Neural progenitor cell (in vitro differentiated cells): Measurements from ENCODE around the gene ANXA7. TPM values are rescaled to one million over a fixed set of nuclear protein-coding genes. Genes with fewer than 3 reads are reported as not detected.

Source experiments
- DNase-seq: peaks from one replicate; pipeline ENCODE4 v3.0.0-alpha.2; 2016; ENCODE audit warnings: low spot score
- H2AFZ ChIP-seq: fragments of 200-600 bp; sonication (generic); replicated peaks from 2 replicates; pipeline ENCODE4 v1.6.1; 2016; ENCODE audit warnings: antibody characterized with exemption
- H3F3A ChIP-seq: fragments of 200-600 bp; sonication (generic); 2 replicates; pipeline ENCODE4 v1.6.1; 2016; ENCODE audit warnings: antibody characterized with exemption, low read depth
- H3K27ac ChIP-seq: fragments of 200-600 bp; sonication (generic); 2 replicates; pipeline ENCODE4 v1.5.1; 2016; ENCODE audit warnings: mild to moderate bottlenecking
- H3K27me3 ChIP-seq: fragments of 200-600 bp; sonication (generic); 2 replicates; pipeline ENCODE4 v1.6.1; 2016; ENCODE audit warnings: mild to moderate bottlenecking, moderate library complexity
- H3K36me3 ChIP-seq: fragments of 200-600 bp; sonication (generic); 2 replicates; pipeline ENCODE4 v1.5.1; 2016
- H3K4me1 ChIP-seq: fragments of 200-600 bp; sonication (generic); 2 replicates; pipeline ENCODE4 v1.6.1; 2016; ENCODE audit warnings: mixed run types
- H3K4me2 ChIP-seq: fragments of 200-600 bp; sonication (generic); 2 replicates; pipeline ENCODE4 v1.6.1; 2016
- H3K4me3 ChIP-seq: fragments of 200-600 bp; sonication (generic); 2 replicates; pipeline ENCODE4 v1.5.1; 2016
- H3K79me2 ChIP-seq: fragments of 200-600 bp; sonication (generic); 2 replicates; pipeline ENCODE4 v1.6.1; 2016; ENCODE audit warnings: low read depth
- H3K9ac ChIP-seq: fragments of 200-600 bp; sonication (generic); 2 replicates; pipeline ENCODE4 v1.6.1; 2016
- H3K9me3 ChIP-seq: fragments of 200-600 bp; sonication (generic); 2 replicates; pipeline ENCODE4 v1.5.1; 2016; ENCODE audit warnings: low read depth
- H4K20me1 ChIP-seq: fragments of 200-600 bp; sonication (generic); 2 replicates; pipeline ENCODE4 v1.6.1; 2016; ENCODE audit warnings: low read depth
- H3K27ac Mint-ChIP-seq: 3 replicates; pipeline ENCODE4 v1.8.0; 2021; ENCODE audit warnings: mixed read lengths
- H3K27me3 Mint-ChIP-seq: 2 replicates; pipeline ENCODE4 v1.8.0; 2022; ENCODE audit warnings: low read depth, mild to moderate bottlenecking, inconsistent platforms, moderate library complexity, mixed read lengths; ENCODE audit not compliant: insufficient read depth
- H3K36me3 Mint-ChIP-seq: 3 replicates; pipeline ENCODE4 v1.8.0; 2021; ENCODE audit warnings: mixed read lengths
- H3K4me1 Mint-ChIP-seq: 3 replicates; pipeline ENCODE4 v1.8.0; 2021; ENCODE audit warnings: mixed read lengths
- H3K4me3 Mint-ChIP-seq: 3 replicates; pipeline ENCODE4 v1.8.0; 2021; ENCODE audit warnings: mild to moderate bottlenecking, moderate library complexity, mixed read lengths
- H3K9me3 Mint-ChIP-seq: 3 replicates; pipeline ENCODE4 v1.8.0; 2020; ENCODE audit warnings: mixed read lengths
- CTCF ChIP-seq: fragments of 200-600 bp; sonication (generic); IDR thresholded peaks from 2 replicates; pipeline ENCODE4 v1.5.1; 2017; ENCODE audit warnings: antibody characterized with exemption, mild to moderate bottlenecking
- EZH2 ChIP-seq: fragments of 200-600 bp; sonication (generic); IDR thresholded peaks from 2 replicates; pipeline ENCODE4 v1.6.1; 2017; ENCODE audit warnings: antibody characterized with exemption, mild to moderate bottlenecking, moderate library complexity
- EZH2phosphoT487 ChIP-seq: fragments of 200-600 bp; sonication (generic); IDR thresholded peaks from 2 replicates; pipeline ENCODE4 v1.6.1; 2017; ENCODE audit warnings: antibody characterized with exemption
- total RNA-seq: library from RNA; depleted of rRNA; stranded (reverse); fragments of >200 nt; gene quantifications from 2 replicates; pipeline ENCODE4 v1.2.3, GENCODE V29; 2015; ENCODE audit warnings: low replicate concordance

Gene ANXA7
- total RNA-seq, 1 donor from 2014 or later, result 49.1 TPM

- H3K27ac ChIP-seq, result no peak overlapping the region
- DNase-seq, result no peak
- no peak for TF ChIP-seq EZH2phosphoT487
- no peak for TF ChIP-seq EZH2
- no peak for TF ChIP-seq CTCF
- no peaks in the 10 kb centered on the region for H3K36me3 Mint-ChIP-seq
- no peaks in the 10 kb centered on the region for H3K4me1 Mint-ChIP-seq
- H3K4me1 ChIP-seq, result peaks cover 6% of the 10 kb centered on the region
- no peaks in the 10 kb centered on the region for H3K79me2 ChIP-seq
- no peaks in the 10 kb centered on the region for H3K36me3 ChIP-seq
- peak overlapping the region; percentile 83 for H3K4me2 ChIP-seq
- H3K9me3 ChIP-seq, result no peaks in the 10 kb centered on the region
- peaks cover 26% of the 10 kb centered on the region for H3K27me3 ChIP-seq
- H4K20me1 ChIP-seq, result no peaks in the 10 kb centered on the region
- no peak overlapping the region for H3K4me3 ChIP-seq
- H2AFZ ChIP-seq, result peak overlapping the region; percentile 26
- no peak overlapping the region for H3K27ac Mint-ChIP-seq
- H3K9ac ChIP-seq, result no peak overlapping the region
- peak overlapping the region; percentile 97 for H3K4me3 Mint-ChIP-seq
- peaks cover 2% of the 10 kb centered on the region for H3K27me3 Mint-ChIP-seq
- H3K9me3 Mint-ChIP-seq, result no peaks in the 10 kb centered on the region
- no peaks in the 10 kb centered on the region for H3F3A ChIP-seq
Observed at GRCh38 chr10:73359492-73359891, 54.4 kb downstream of the ANXA7 start.

- no peaks in the 10 kb centered on the region for H3K9me3 Mint-ChIP-seq
- TF ChIP-seq EZH2 (no peak), CTCF (no peak), EZH2phosphoT487 (no peak)
- H4K20me1 ChIP-seq, result no peaks in the 10 kb centered on the region
- H3K4me3 ChIP-seq, result peak within 1 kb of the TSS; percentile 77
- H3K27me3 Mint-ChIP-seq, result peaks cover 2% of the 10 kb centered on the region
- no peaks in the 10 kb centered on the region for H3K4me1 Mint-ChIP-seq
- peak within 1 kb of the TSS; percentile 96 for H3K27ac Mint-ChIP-seq
- H3K36me3 Mint-ChIP-seq, result no peaks in the 10 kb centered on the region
- DNase-seq, result peak; percentile 98
- no peaks in the 10 kb centered on the region for H3F3A ChIP-seq
- no peak within 1 kb of the TSS for H3K27ac ChIP-seq
- no peaks in the 10 kb centered on the region for H3K36me3 ChIP-seq
- no peaks in the 10 kb centered on the region for H3K9me3 ChIP-seq
- H3K4me3 Mint-ChIP-seq, result peak within 1 kb of the TSS; percentile 97
- peak within 1 kb of the TSS; percentile 67 for H3K9ac ChIP-seq
- peak within 1 kb of the TSS; percentile 83 for H3K4me2 ChIP-seq
- peaks cover 26% of the 10 kb centered on the region for H3K27me3 ChIP-seq
- H3K79me2 ChIP-seq, result no peaks in the 10 kb centered on the region
- H2AFZ ChIP-seq, result peak within 1 kb of the TSS; percentile 92
- peaks cover 11% of the 10 kb centered on the region for H3K4me1 ChIP-seq
Observed at GRCh38 chr10:73358331-73359279, 55.3 kb downstream of the ANXA7 start, which contains the start of gene CFAP70. TSS of gene CFAP70 (minus strand) at chr10:73358864. CDS start at chr10:73354796, 4,068 bp downstream.

- Histone ChIP-seq H3K27me3 (peaks cover 26% of the 10 kb centered on the region), H3K4me3 (peak overlapping the region; percentile 77), H3K9me3 (no peaks in the 10 kb centered on the region), H3K79me2 (no peaks in the 10 kb centered on the region), H4K20me1 (no peaks in the 10 kb centered on the region), H3K27ac (no peak overlapping the region), H3K4me1 (peaks cover 11% of the 10 kb centered on the region), H3K36me3 (no peaks in the 10 kb centered on the region), H2AFZ (peak overlapping the region; percentile 92), H3K9ac (peak overlapping the region; percentile 67), H3F3A (no peaks in the 10 kb centered on the region), H3K4me2 (peak overlapping the region; percentile 83)
- no peak overlapping the region for H3K27ac Mint-ChIP-seq
- H3K27me3 Mint-ChIP-seq, result peaks cover 2% of the 10 kb centered on the region
- H3K4me3 Mint-ChIP-seq, result peak overlapping the region; percentile 97
- DNase-seq, result no peak
- no peaks in the 10 kb centered on the region for H3K4me1 Mint-ChIP-seq
- no peaks in the 10 kb centered on the region for H3K9me3 Mint-ChIP-seq
- TF ChIP-seq EZH2phosphoT487, result no peak
- TF ChIP-seq CTCF, result no peak
- TF ChIP-seq EZH2, result no peak
- no peaks in the 10 kb centered on the region for H3K36me3 Mint-ChIP-seq
Observed at GRCh38 chr10:73357821-73358220, 56.0 kb downstream of the ANXA7 start.
